Fibroblast of gingiva (primary cell): ENCODE data around the gene PNPLA2.

Experiments used
- DNase-seq: peaks from one replicate; pipeline ENCODE4 v3.0.0-alpha.2; 2011; ENCODE audit warnings: low read depth

The PNPLA2 gene

GRCh38 chr11:831118-831864, 12.6 kb downstream of the PNPLA2 start:
- DNase-seq: no peak

GRCh38 chr11:831961-832528, 13.3 kb downstream of the PNPLA2 start:
- DNase-seq: no peak

- peak; percentile 47 for DNase-seq
These were observed 13.9 kb downstream of the PNPLA2 start, which contains the start of gene CD151 for GRCh38 chr11:832529-833113. TSS of gene CD151 (plus strand) at chr11:832952. CDS start at chr11:836070, 3,118 bp downstream.

GRCh38 chr11:833114-833791, 14.5 kb downstream of the PNPLA2 start:
- DNase-seq: peak; percentile 49

- no peak for DNase-seq
These were observed 15.2 kb downstream of the PNPLA2 start for GRCh38 chr11:833849-834311.

- peak; percentile 93 for DNase-seq
These were observed 15.9 kb downstream of the PNPLA2 start for GRCh38 chr11:834371-835316.

- no peak for DNase-seq
These were observed 17.6 kb downstream of the PNPLA2 start for GRCh38 chr11:836274-836673.

- no peak for DNase-seq
These were observed 18.0 kb downstream of the PNPLA2 start for GRCh38 chr11:836700-837099.

- no peak for DNase-seq
These were observed 18.7 kb downstream of the PNPLA2 start for GRCh38 chr11:837189-837989.

- DNase-seq: no peak
These were observed 19.2 kb downstream of the PNPLA2 start for GRCh38 chr11:837990-838307.

GRCh38 chr11:838441-839279, 19.9 kb downstream of the PNPLA2 start:
- DNase-seq: peak; percentile 49

GRCh38 chr11:839280-839623, 20.5 kb downstream of the PNPLA2 start:
- DNase-seq: no peak

GRCh38 chr11:839875-840617, 21.3 kb downstream of the PNPLA2 start:
- peak; percentile 46 for DNase-seq

- no peak for DNase-seq
These were observed 23.3 kb downstream of the PNPLA2 start for GRCh38 chr11:841981-842369.

GRCh38 chr11:842370-843002, 23.8 kb downstream of the PNPLA2 start, which contains the start of the genes POLR2L and TSPAN4:
TSS of gene POLR2L (minus strand) at chr11:842529. CDS start at chr11:842508, 21 bp downstream.
TSS of gene TSPAN4 (plus strand) at chr11:842852. CDS start at chr11:850305, 7,453 bp downstream.
- peak; percentile 89 for DNase-seq

- DNase-seq: no peak
These were observed 24.5 kb downstream of the PNPLA2 start for GRCh38 chr11:843086-843734.

- peak; percentile 98 for DNase-seq
These were observed 25.3 kb downstream of the PNPLA2 start for GRCh38 chr11:843818-844692.
